PFSK-1 (cell line): ENCODE results near the gene GATB.

Experiments used
- FOXP2 ChIP-seq: optimal IDR thresholded peaks from 2 replicates; pipeline ENCODE3; 2011; ENCODE audit warnings: borderline replicate concordance, control low read depth, inconsistent platforms; ENCODE audit not compliant: insufficient read depth; ENCODE audit errors: extremely low read length, extremely low read depth
- POLR2AphosphoS5 ChIP-seq: IDR thresholded peaks from 2 replicates; pipeline ENCODE4 v1.6.1; 2012; ENCODE audit warnings: low read depth, mild to moderate bottlenecking, control low read depth, low read length, moderate library complexity
- SIN3A ChIP-seq: IDR thresholded peaks from 2 replicates; pipeline ENCODE4 v1.6.1; 2012; ENCODE audit warnings: mild to moderate bottlenecking, low read length, moderate library complexity, borderline replicate concordance; ENCODE audit not compliant: insufficient read depth
- TAF1 ChIP-seq: IDR thresholded peaks from 2 replicates; pipeline ENCODE4 v1.6.1; 2012; ENCODE audit warnings: low read length, control low read depth, borderline replicate concordance; ENCODE audit not compliant: insufficient read depth
- TF ChIP-seq, protein P1 (sequence below), 2 experiments: IDR thresholded peaks; 2 replicates each; pipeline versions ENCODE4 v1.6.1 to v1.8.0; 2011 to 2012; ENCODE audit warnings: low read depth in 2 of 2, low read length in 2 of 2, control low read depth in 1 of 2, inconsistent platforms in 1 of 2, mild to moderate bottlenecking in 1 of 2, moderate library complexity in 1 of 2; ENCODE audit not compliant: insufficient read depth in 1 of 2

GATB gene

DNA sequence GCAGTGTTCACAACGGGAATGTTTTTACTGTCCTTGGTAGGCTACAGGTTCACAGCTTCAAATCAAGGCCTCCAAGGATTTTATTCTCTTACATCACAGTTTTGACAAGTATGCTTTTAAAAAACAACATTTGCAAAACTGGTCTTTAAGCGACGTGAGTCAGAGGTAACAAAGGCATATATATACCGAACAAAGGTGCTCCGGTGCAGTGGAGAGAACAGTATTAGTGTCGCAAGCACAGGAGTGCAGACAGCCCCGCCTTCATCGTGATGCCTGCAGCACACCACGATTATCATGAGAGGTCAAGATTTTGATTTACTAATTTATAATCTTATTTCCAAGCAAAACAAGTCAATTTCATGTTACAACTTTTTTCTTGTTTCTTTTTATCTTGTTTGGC, 90.8 kb downstream of the GATB start:
- TF ChIP-seq POLR2AphosphoS5: no peak
- TF ChIP-seq TAF1: no peak
- TF ChIP-seq, protein P1, sequence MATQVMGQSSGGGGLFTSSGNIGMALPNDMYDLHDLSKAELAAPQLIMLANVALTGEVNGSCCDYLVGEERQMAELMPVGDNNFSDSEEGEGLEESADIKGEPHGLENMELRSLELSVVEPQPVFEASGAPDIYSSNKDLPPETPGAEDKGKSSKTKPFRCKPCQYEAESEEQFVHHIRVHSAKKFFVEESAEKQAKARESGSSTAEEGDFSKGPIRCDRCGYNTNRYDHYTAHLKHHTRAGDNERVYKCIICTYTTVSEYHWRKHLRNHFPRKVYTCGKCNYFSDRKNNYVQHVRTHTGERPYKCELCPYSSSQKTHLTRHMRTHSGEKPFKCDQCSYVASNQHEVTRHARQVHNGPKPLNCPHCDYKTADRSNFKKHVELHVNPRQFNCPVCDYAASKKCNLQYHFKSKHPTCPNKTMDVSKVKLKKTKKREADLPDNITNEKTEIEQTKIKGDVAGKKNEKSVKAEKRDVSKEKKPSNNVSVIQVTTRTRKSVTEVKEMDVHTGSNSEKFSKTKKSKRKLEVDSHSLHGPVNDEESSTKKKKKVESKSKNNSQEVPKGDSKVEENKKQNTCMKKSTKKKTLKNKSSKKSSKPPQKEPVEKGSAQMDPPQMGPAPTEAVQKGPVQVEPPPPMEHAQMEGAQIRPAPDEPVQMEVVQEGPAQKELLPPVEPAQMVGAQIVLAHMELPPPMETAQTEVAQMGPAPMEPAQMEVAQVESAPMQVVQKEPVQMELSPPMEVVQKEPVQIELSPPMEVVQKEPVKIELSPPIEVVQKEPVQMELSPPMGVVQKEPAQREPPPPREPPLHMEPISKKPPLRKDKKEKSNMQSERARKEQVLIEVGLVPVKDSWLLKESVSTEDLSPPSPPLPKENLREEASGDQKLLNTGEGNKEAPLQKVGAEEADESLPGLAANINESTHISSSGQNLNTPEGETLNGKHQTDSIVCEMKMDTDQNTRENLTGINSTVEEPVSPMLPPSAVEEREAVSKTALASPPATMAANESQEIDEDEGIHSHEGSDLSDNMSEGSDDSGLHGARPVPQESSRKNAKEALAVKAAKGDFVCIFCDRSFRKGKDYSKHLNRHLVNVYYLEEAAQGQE (IDR thresholded peaks at IDR 0.05; ENCODE audit: insufficient read depth in 1 of 2, low read depth in 2 of 2, low read length in 2 of 2): no peak
- no peak for TF ChIP-seq FOXP2
- TF ChIP-seq SIN3A: no peak

DNA sequence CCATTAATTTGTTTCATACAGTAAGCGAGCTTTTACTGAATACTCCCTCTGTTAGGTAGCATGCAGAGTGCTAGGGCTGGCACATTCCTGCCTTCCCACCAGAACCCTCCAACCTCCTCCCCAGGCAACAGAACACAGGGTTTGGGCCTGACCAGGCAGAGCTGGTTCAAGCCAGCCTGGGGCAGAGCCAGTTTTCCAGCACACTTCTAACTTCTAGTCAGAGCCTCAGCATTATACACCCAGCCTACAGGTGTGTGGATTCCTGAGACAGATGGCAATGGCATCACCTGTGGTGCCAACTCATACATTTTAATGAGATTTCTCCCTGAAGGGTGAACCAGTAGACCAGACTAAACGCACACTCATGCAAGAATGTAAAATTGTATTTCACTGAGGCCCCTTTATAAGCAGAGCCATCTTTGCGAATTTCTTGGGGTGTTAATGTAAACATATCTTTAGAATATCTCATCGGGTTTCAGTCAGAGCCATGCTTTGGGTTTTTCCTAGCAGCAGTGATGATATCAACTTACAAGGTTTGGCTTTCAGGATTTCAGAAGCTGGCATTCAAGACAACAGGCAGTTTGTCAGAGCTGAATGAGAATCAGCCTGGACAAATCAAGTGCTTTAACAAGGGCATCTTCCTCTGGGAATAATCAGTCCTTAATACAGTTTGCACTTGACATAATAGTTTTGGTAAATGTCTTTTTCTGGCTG, 92.0 kb downstream of the GATB start:
- TF ChIP-seq TAF1: no peak

DNA sequence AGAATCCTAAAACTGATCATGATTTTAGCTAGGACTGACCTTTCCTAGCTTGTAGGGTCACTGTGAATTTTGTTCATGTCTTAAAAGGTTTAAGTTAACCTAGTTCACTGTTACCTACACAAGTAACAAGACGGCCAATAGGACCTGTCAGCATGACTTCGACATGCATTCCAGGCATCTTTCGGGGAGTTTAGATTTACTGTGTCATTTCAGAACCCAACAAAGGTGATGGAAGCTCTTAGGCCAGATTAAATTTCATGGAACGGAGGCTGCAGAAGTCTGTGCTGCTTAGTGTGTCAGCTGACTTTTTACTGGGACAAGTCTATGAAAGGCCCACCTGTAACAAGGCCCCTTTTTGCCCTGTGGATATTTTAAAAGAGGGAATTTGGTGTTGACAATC, 93.1 kb downstream of the GATB start:
- TF ChIP-seq, protein P1 (IDR thresholded peaks at IDR 0.05; ENCODE audit: insufficient read depth in 1 of 2, low read depth in 2 of 2, low read length in 2 of 2): no peak
- TF ChIP-seq POLR2AphosphoS5 (no peak), TAF1 (no peak), FOXP2 (no peak), SIN3A (no peak)

DNA sequence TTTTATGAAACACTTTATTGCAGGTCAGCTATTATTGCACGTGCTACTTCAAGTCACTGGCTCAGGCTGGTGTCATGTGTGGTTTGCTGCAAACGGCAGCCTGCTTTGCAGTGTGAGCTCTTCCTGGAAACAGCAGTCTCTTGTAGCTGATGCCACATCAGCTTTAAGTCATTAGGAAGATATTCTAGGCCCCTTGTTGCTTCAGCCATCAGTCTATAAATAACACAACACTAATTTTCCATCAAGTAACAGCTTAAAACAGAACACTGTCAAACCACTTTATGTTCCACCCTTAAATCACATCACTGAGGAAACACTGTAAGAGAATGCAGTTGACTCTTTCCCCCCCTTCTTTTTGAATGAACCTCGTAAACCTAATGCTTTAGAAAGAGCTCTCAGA, 93.8 kb downstream of the GATB start:
- TF ChIP-seq, protein P1 (IDR thresholded peaks at IDR 0.05; ENCODE audit: insufficient read depth in 1 of 2, low read depth in 2 of 2, low read length in 2 of 2): no peak
- TF ChIP-seq TAF1 (no peak), POLR2AphosphoS5 (no peak), FOXP2 (no peak), SIN3A (no peak)

DNA sequence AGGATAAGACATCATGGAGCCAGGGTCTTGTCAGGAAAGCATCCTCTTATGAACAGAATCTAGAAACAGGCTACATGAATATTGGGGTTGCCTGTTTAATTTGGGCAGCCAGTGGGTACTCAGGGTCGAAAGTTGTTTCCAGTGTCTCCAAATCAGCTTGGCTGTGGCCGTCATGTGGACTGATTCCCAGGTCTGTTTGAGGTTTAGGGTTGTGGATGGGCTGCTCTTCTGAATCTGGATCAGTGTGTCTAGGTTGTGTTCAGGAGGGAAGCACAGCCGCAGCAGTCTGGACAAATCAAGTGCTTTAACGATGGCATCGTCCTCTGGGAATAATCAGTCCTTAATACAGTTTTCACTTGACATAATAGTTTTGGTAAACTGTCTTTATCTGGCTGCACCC, 94.3 kb downstream of the GATB start:
- TF ChIP-seq TAF1 (no peak), SIN3A (no peak), POLR2AphosphoS5 (no peak), FOXP2 (no peak)
- TF ChIP-seq, protein P1 (IDR thresholded peaks at IDR 0.05; ENCODE audit: insufficient read depth in 1 of 2, low read depth in 2 of 2, low read length in 2 of 2): no peak
